Spinal cord (tissue), 10 donors: ENCODE measurements around the gene PTPRG. TPM values are rescaled to one million over a fixed set of nuclear protein-coding genes. Genes with fewer than 3 reads are reported as not detected.
A peak's percentile ranks its signal among the peaks of the same experiment; 100 is the strongest.

Experiments
- DNase-seq, 6 donors: peaks; one replicate each; pipeline versions ENCODE4 v3.0.0 to v3.0.0-alpha.2; 2013 to 2015; ENCODE audit warnings: low spot score in 6 of 6, low read depth in 4 of 6
- H3K27ac ChIP-seq: one replicate; pipeline ENCODE4 v1.5.1; 2013; ENCODE audit warnings: low read depth, low read length, control low read depth
- H3K27me3 ChIP-seq: one replicate; pipeline ENCODE4 v1.6.1; 2013; ENCODE audit warnings: low read length; ENCODE audit not compliant: control insufficient read depth, insufficient read depth
- H3K36me3 ChIP-seq: one replicate; pipeline ENCODE4 v1.6.1; 2013; ENCODE audit warnings: low read length; ENCODE audit not compliant: control insufficient read depth, insufficient read depth
- H3K4me1 ChIP-seq: one replicate; pipeline ENCODE4 v1.6.1; 2013; ENCODE audit warnings: low read length; ENCODE audit not compliant: control insufficient read depth, insufficient read depth
- H3K4me3 ChIP-seq: one replicate; pipeline ENCODE4 v1.5.1; 2013; ENCODE audit warnings: low read depth, low read length, control low read depth
- H3K9me3 ChIP-seq: one replicate; pipeline ENCODE4 v1.6.1; 2013; ENCODE audit warnings: low read length; ENCODE audit not compliant: control insufficient read depth, insufficient read depth
- WGBS: methylation state at CpG from one replicate; pipeline ENCODE4 v1.1.5; 2013; ENCODE audit warnings: missing lambda C conversion rate; ENCODE audit not compliant: insufficient coverage; 5-methylcytosine and 5-hydroxymethylcytosine counted together
- polyA plus RNA-seq, 2 donors: library from polyadenylated mRNA; unstranded; fragments of 120-200 nt; gene quantifications; one replicate each; pipeline ENCODE4 v1.2.1, GENCODE V29; 2013; ENCODE audit not compliant: insufficient read length in 2 of 2
- total RNA-seq, 2 donors: library from RNA; depleted of rRNA in 1 of 2; stranded (reverse); fragments of 120-200 nt in 1 of 2; fragments of >200 nt in 1 of 2; gene quantifications; one replicate each; pipeline versions ENCODE4 v1.2.3 to v1.2.4, GENCODE V29; 2013 to 2014
- donor health status: healthy.

The PTPRG gene
- total and polyA plus RNA-seq, 4 donors: 29.2 to 106 (median 60.2) TPM

DNA sequence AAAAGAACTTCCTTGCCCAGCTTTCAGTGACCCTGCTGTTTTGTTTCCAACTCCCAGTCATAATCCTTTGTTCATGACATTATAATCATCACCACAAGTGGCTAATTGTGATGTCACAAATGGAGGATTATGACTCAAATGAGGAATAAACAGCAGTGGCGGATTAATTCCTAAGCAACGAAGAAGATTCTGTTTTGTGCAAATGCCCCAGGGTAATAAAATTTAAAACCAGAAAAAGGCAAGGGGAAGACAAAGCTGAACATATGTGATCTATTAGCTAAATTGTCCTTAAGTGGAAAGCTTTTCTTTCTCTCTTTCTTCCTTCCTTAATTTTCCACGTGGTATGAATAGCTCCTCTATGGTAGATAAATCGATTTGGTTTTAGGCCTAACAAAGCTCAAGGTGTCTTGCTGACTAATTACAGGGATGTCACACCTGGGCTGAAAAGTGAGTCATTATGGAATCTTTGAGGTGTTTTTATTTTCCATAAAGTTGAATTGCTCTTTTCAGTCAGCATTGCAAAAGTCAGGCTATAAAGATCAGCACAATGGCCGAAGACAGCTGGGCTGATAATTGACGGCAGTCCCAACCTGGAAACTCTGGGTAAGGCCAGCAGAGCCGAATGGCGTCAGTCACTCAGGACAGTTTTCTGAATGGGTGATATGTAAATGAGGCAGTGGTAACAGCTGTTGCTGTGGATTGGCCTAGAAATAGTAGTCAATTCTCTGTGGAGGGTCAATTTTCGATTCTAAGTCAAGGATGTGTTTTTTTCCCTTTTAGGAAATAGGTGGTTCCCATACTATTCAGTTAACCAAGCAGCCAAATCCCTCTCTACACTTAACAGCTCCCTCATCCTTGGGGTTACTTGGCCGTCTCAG is 121.5 kb downstream of the PTPRG start:
- peaks cover 17% of the 10 kb centered on the region for H3K4me1 ChIP-seq
- no peaks in the 10 kb centered on the region for H3K36me3 ChIP-seq
- H3K9me3 ChIP-seq: no peaks in the 10 kb centered on the region
- no peak overlapping the region for H3K27ac ChIP-seq
- 28% methylated on average over 6 of the region's 10 CpGs for WGBS
- no peak overlapping the region for H3K4me3 ChIP-seq
- peak in 2 of 6 donors; percentile 14 to 89 for DNase-seq
- no peaks in the 10 kb centered on the region for H3K27me3 ChIP-seq

DNA sequence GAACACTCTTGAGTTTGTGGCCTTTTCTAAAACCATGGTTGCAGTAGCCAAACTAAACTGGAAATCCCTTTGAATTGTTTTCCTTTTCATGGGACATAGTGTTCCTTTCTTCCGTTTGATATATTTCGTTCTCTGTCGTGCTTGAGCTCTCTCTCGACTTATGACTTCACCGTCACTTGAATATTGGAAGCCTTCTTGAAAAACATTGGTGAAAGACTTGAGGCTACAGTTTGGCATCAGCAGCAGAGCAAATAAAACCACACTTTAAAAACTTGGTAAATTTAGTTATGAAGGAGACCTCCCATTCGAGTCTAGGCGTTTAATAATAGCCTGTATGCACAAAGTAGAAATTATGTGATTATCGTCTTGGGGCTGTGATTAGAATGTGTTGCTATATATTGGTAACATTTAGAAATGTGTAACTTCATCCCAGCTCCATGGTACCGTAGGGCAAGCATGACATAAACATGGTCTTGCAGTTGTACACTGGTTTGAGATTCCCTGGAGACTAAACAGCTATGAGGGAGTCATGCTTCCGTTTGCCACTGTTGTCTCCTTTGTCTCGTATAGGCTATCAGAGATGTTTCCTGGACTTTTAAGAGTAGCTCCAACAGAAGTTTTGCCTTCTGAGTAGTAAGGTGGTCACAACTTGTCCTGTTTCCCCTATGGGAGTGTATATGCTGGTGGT is 122.3 kb downstream of the PTPRG start:
- H3K36me3 ChIP-seq: no peaks in the 10 kb centered on the region
- H3K9me3 ChIP-seq: no peaks in the 10 kb centered on the region
- H3K27me3 ChIP-seq: no peaks in the 10 kb centered on the region
- peaks cover 25% of the 10 kb centered on the region for H3K4me1 ChIP-seq
- no peak overlapping the region for H3K27ac ChIP-seq
- WGBS: 81% methylated on average over 4 of the region's 11 CpGs
- H3K4me3 ChIP-seq: no peak overlapping the region
- peak in 1 of 6 donors; percentile 11 for DNase-seq

DNA sequence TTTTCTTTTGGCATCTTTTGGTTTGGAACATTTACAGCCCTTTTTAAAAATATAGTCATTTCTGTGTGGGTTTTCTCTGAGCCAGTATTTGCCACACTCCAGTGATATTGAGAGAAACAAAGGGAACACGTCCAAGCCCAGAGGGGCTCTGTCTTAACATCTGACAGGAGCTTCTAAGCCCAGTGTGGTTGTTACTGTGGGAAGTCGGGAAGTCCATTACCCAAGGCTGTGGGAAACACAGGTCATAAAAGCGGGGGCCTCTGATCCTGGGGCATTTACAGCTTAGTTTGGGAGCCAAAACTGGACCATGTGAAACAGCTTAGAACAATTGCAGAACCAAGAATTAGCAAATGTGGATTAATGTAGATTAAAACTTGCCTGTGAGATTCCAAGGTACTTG is 123.0 kb downstream of the PTPRG start:
- WGBS: 39% methylated on average over 3 of the region's 3 CpGs
- Histone ChIP-seq H3K27ac (no peak overlapping the region), H3K4me3 (no peak overlapping the region), H3K36me3 (no peaks in the 10 kb centered on the region), H3K9me3 (no peaks in the 10 kb centered on the region), H3K27me3 (no peaks in the 10 kb centered on the region), H3K4me1 (peaks cover 27% of the 10 kb centered on the region)
- DNase-seq: peak in 1 of 6 donors; percentile 24

DNA sequence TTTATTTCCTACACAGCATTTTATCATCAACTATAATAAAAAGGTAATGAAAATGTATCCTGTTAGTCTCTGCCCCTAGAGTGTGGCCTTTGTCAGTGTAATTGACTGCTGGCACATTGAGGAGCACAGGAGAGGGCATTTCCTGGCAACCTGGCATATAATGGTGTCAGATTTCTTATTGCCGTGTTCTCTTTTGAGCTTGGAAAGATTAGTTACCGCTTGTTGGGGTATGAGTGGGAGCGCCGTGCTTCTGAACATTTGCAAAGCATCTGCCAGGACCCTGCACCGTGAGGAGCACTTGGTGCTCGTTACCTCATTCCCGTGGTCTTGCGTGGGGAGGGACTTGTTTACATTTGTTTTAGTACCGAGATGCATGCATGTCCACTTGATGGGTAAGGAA is 124.4 kb downstream of the PTPRG start:
- 52% methylated on average over 8 of the region's 9 CpGs for WGBS
- DNase-seq: no peak
- Histone ChIP-seq H3K36me3 (no peaks in the 10 kb centered on the region), H3K9me3 (no peaks in the 10 kb centered on the region), H3K27ac (no peak overlapping the region), H3K4me3 (no peak overlapping the region), H3K27me3 (no peaks in the 10 kb centered on the region), H3K4me1 (peaks cover 20% of the 10 kb centered on the region)

DNA sequence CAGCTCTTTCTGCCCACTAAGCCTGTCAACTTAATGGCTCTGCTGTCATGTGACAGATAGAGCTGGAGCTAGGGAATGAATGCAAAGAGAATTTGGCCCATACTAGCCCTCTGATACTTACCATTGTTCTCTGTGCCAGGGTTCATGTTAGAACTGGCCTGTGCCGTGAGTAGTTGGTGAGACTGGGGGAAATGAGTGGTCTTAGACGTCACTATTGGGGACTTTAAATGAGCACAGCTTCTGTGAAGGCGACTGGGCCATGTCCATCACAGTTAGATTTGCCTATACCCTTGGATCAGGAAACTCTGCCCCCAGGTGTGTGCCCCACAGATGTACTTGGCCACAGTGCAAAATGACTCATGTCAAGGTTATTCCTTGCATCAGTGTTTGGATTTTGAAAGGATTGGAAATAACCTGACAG is 124.9 kb downstream of the PTPRG start:
- no peaks in the 10 kb centered on the region for H3K9me3 ChIP-seq
- DNase-seq: no peak
- H3K4me3 ChIP-seq: no peak overlapping the region
- no peak overlapping the region for H3K27ac ChIP-seq
- WGBS: 94% methylated on average over 2 of the region's 3 CpGs
- H3K27me3 ChIP-seq: no peaks in the 10 kb centered on the region
- H3K4me1 ChIP-seq: peaks cover 20% of the 10 kb centered on the region
- no peaks in the 10 kb centered on the region for H3K36me3 ChIP-seq

DNA sequence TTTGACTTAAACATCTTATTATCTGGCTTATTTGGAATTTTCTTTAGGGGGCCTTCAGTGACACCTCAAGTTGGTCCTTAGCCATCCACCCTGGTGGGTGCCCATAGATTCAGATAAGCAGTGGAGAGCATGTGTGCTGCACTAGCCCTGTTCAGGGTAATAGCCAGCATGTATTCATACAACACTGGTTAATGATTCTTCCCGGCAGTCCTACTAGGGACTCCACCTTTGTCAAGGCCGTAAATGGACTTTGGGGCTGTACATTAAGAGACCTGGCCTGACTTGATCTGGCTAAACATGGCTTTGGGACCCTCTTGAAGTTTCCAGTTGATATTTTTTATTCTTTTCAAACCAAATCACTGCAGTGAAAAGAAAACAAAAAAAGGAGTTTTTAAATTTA is 125.8 kb downstream of the PTPRG start:
- DNase-seq: no peak
- H3K9me3 ChIP-seq: no peaks in the 10 kb centered on the region
- no peak overlapping the region for H3K27ac ChIP-seq
- 100% methylated on average over 2 of the region's 2 CpGs for WGBS
- no peaks in the 10 kb centered on the region for H3K36me3 ChIP-seq
- peaks cover 20% of the 10 kb centered on the region for H3K4me1 ChIP-seq
- H3K4me3 ChIP-seq: no peak overlapping the region
- no peaks in the 10 kb centered on the region for H3K27me3 ChIP-seq

DNA sequence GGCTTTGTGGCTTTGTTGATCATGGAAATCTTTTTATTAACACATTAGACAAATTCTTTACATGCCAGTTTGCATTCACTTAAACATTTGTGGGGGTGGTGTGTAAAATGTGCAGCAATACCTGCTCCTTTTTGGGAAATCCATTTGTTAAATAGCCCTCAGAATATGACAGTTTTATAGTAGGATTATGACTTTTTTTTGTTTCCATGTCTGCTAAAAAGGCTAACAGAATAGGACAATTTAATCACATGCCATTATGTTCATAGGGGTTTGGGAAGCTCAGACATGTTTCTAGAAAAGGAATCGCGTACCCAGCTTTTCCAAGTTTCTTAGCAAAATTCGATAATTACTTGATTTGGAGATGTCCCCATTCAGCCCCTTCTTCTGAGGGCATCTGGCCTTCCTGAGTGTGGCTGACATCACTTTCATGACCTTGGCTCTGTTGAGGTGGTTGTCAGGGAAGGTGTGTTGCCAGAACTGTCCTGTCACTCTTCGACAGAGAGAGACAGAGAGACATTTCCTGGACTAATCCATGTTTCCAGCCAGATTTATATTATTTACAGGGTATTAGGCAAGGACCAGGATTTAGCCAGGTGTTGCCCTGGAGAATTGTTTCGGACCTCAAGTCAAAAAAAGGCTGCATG is 126.4 kb downstream of the PTPRG start:
- Histone ChIP-seq H3K27me3 (no peaks in the 10 kb centered on the region), H3K4me3 (no peak overlapping the region), H3K27ac (no peak overlapping the region), H3K36me3 (no peaks in the 10 kb centered on the region), H3K4me1 (peaks cover 20% of the 10 kb centered on the region), H3K9me3 (no peaks in the 10 kb centered on the region)
- DNase-seq: no peak
- 63% methylated on average over 4 of the region's 5 CpGs for WGBS

DNA sequence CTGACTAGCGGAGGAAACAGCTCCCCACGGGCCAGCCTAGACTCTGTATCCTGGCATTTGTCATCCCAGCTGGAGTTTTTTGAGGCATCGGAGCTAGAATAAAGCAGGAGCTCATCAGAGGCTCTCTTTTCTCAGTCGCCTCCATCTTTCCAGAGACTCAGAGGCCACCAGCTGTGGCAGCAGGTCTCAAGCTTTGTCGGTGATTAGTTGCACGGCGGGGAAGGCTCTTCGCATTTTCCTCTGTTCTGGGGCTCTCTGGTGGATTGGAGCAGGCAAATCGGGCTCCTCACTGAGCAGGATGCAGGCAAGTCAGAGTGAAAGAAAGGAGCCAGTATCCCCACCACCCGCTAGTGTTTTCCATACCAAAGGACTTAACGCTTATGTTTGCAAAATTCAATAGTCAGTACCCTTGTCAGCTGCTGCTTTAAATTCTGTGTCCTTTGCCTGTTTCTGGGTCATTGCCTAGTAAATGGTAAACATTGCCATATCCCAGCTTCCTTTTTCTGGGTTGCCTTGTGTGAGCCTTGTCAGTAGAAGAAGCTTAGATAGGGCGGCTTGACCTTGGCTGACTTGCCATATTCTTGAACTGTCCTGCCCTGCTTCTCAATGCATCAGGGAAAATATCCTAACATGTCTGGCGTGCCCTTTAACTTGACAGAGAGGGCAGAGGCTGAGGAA is 127.1 kb downstream of the PTPRG start:
- H3K4me3 ChIP-seq: no peak overlapping the region
- H3K36me3 ChIP-seq: no peaks in the 10 kb centered on the region
- no peak overlapping the region for H3K27ac ChIP-seq
- DNase-seq: peak in 3 of 6 donors; percentile 29 to 86 (median 64)
- H3K27me3 ChIP-seq: no peaks in the 10 kb centered on the region
- WGBS: 16% methylated on average over 10 of the region's 13 CpGs
- peaks cover 16% of the 10 kb centered on the region for H3K4me1 ChIP-seq
- H3K9me3 ChIP-seq: no peaks in the 10 kb centered on the region

DNA sequence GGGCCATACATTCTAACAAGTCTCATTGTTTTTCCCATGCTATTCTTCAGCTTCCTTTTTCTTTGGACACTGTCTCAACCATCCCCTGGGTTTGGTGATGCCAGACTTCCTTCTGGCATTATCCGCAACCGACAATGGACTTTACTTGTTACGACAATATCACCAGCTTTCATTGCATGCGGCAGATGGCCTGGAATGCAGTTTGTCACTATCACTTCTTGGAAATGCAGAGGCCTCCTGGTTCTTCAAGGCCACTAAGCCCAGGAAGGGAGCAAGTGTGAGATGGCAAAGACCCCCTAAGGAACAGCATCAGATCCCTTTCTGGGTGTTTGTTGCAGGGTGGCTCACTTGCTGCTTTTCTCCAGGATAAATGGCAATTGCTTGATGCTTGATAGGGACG is 128.6 kb downstream of the PTPRG start:
- no peaks in the 10 kb centered on the region for H3K27me3 ChIP-seq
- DNase-seq: no peak
- 81% methylated on average over 3 of the region's 5 CpGs for WGBS
- peaks cover 12% of the 10 kb centered on the region for H3K4me1 ChIP-seq
- no peaks in the 10 kb centered on the region for H3K9me3 ChIP-seq
- no peak overlapping the region for H3K27ac ChIP-seq
- no peak overlapping the region for H3K4me3 ChIP-seq
- H3K36me3 ChIP-seq: no peaks in the 10 kb centered on the region
